K562 (cell line): Measurements from ENCODE around the gene SNAPC5. TPM values are rescaled to one million over a fixed set of nuclear protein-coding genes. Genes with fewer than 3 reads are reported as not detected.

ENCODE experiments used
- BRF2 ChIP-seq: IDR thresholded peaks from 3 replicates; pipeline ENCODE4 v1.6.1; 2011; ENCODE audit warnings: borderline replicate concordance, mild to moderate bottlenecking; ENCODE audit not compliant: insufficient read length, insufficient read depth
- C11orf30 ChIP-seq: fragments of 450-650 bp; IDR thresholded peaks from 2 replicates; pipeline ENCODE4 v1.6.1; 2016; ENCODE audit warnings: low read depth, mild to moderate bottlenecking
- CREB3 ChIP-seq: fragments of 450-650 bp; conservative IDR thresholded peaks from 2 replicates; pipeline ENCODE4 v1.6.1; 2016; ENCODE audit warnings: missing genetic modification characterization, low read depth, mild to moderate bottlenecking, missing compliant biosample characterization, moderate library complexity
- DIDO1 ChIP-seq: fragments of 450-650 bp; IDR thresholded peaks from 2 replicates; pipeline ENCODE4 v1.6.1; 2016; ENCODE audit warnings: low read depth, missing biosample characterization, missing genetic modification characterization
- EP400 ChIP-seq: fragments of 450-650 bp; IDR thresholded peaks from 2 replicates; pipeline ENCODE4 v1.6.1; 2017; ENCODE audit warnings: antibody characterized with exemption, mild to moderate bottlenecking, moderate library complexity
- FOXP4 ChIP-seq: sonication (generic); formaldehyde crosslinking; IDR thresholded peaks from 2 replicates; pipeline ENCODE4 v1.8.0; 2022; ENCODE audit warnings: mild to moderate bottlenecking, missing genetic modification reagents, borderline replicate concordance
- HNRNPUL1 ChIP-seq: fragments of 200-400 bp; formaldehyde crosslinking; IDR thresholded peaks from 2 replicates; pipeline ENCODE4 v1.6.1; 2017; ENCODE audit warnings: low read length
- KLF1 ChIP-seq: fragments of 450-650 bp; IDR thresholded peaks from 2 replicates; pipeline ENCODE4 v1.6.1; 2016; ENCODE audit warnings: missing genetic modification characterization, missing compliant biosample characterization
- NFXL1 ChIP-seq: fragments of 450-650 bp; formaldehyde crosslinking; IDR thresholded peaks from 2 replicates; pipeline ENCODE4 v1.4.0; 2021; ENCODE audit warnings: mild to moderate bottlenecking
- NR4A1 ChIP-seq, 2 experiments: fragments of 250-450 bp in 1 of 2; fragments of 450-650 bp in 1 of 2; sonication (Bioruptor Pico) in 1 of 2; IDR thresholded peaks; 2 replicates each; pipeline versions ENCODE4 v1.4.0 to v1.6.1; 2016 to 2020; ENCODE audit warnings: mild to moderate bottlenecking in 2 of 2, missing compliant biosample characterization in 1 of 2, missing genetic modification characterization in 1 of 2, moderate library complexity in 1 of 2
- RAD21 ChIP-seq, 2 experiments: fragments of 250-450 bp in 1 of 2; fragments of 450-650 bp in 1 of 2; sonication (Bioruptor Pico) in 1 of 2; formaldehyde crosslinking in 1 of 2; IDR thresholded peaks in 1 of 2; conservative IDR thresholded peaks in 1 of 2; 2 replicates each; pipeline versions ENCODE4 v1.4.0 to v1.8.0; 2020 to 2022; ENCODE audit warnings: mild to moderate bottlenecking in 2 of 2, moderate library complexity in 1 of 2
- RBM22 ChIP-seq: fragments of 200-400 bp; formaldehyde crosslinking; IDR thresholded peaks from 2 replicates; pipeline ENCODE4 v1.6.1; 2018; ENCODE audit warnings: low read length, low read depth; ENCODE audit not compliant: poor library complexity, severe bottlenecking
- SUPT5H ChIP-seq: fragments of 450-650 bp; IDR thresholded peaks from 2 replicates; pipeline ENCODE4 v1.6.1; 2016
- TEAD1 ChIP-seq, 2 experiments: fragments of 450-650 bp in 1 of 2; sonication (generic) in 1 of 2; formaldehyde crosslinking; IDR thresholded peaks; 2 replicates each; pipeline versions ENCODE4 v1.4.0 to v1.8.0; 2020 to 2022; ENCODE audit warnings: mild to moderate bottlenecking in 2 of 2, missing genetic modification reagents in 1 of 2
- THRB ChIP-seq: fragments of 450-650 bp; formaldehyde crosslinking; conservative IDR thresholded peaks from 2 replicates; pipeline ENCODE4 v1.4.0; 2022; ENCODE audit warnings: mild to moderate bottlenecking, missing genetic modification characterization
- ZKSCAN1 ChIP-seq: fragments of 150-350 bp; IDR thresholded peaks from 2 replicates; pipeline ENCODE4 v1.6.1; 2016; ENCODE audit warnings: low read depth, low read length
- ZNF133 ChIP-seq: fragments of 250-450 bp; sonication (Bioruptor Pico); IDR thresholded peaks from 2 replicates; pipeline ENCODE4 v1.4.0; 2020; ENCODE audit warnings: mild to moderate bottlenecking
- ZNF280A ChIP-seq: fragments of 450-650 bp; IDR thresholded peaks from 2 replicates; pipeline ENCODE4 v1.6.1; 2018; ENCODE audit warnings: mild to moderate bottlenecking, low read depth; ENCODE audit not compliant: partially characterized antibody
- ZNF77 ChIP-seq: fragments of 250-450 bp; sonication (Bioruptor Pico); IDR thresholded peaks from 2 replicates; pipeline ENCODE4 v1.5.0; 2020
- polyA plus RNA-seq, 8 experiments: library from polyadenylated mRNA; depleted of rRNA in 4 of 8; stranded (reverse) in 5 of 8; unstranded in 3 of 8; fragments of >200 nt; fragmentation: Nextera tagmentation in 2 of 8; fragmentation: Illumina TruSeq in 1 of 8; extraction: Ambion mirVana in 2 of 8; extraction: Trizol in 1 of 8; gene quantifications; 2 replicates each; pipeline versions ENCODE4 v1.2.1 to v1.2.3, GENCODE V29; 2011 to 2014; ENCODE audit warnings: inconsistent platforms in 1 of 8, missing spikeins in 1 of 8
- total RNA-seq, 7 experiments: library from RNA; depleted of rRNA in 6 of 7; stranded (reverse); fragments of >200 nt in 6 of 7; fragmentation: Illumina TruSeq in 2 of 7; extraction: Trizol in 2 of 7; gene quantifications; 2 replicates each; pipeline versions ENCODE4 v1.2.1 to v1.2.3, GENCODE V29; 2011 to 2021; ENCODE audit warnings: low replicate concordance in 1 of 7

SNAPC5 gene
- total and polyA plus RNA-seq, 9 of the 15 experiments (the other 6 are each of a cell fraction or from before 2014, with no cell fraction given) = 52.8 to 155 (median 96.5) TPM

GRCh38 chr15:66498501-66499386, 1.2 kb upstream of the SNAPC5 start (continued):
- no peak for TF ChIP-seq CREB3 (tag)
- TF ChIP-seq SUPT5H = peak; percentile 37
- TF ChIP-seq BRF2 = no peak
- TF ChIP-seq TEAD1 (CRISPR knock-in tag; IDR thresholded peaks at IDR 0.05) = no peak
- no peak for TF ChIP-seq ZNF280A
- TF ChIP-seq HNRNPUL1 = peak; percentile 63; the same call in 1 of the 2 replicates
- TF ChIP-seq KLF1 (tag) = no peak
- no peak for TF ChIP-seq FOXP4
- peak; percentile 48; the same call in 1 of the 2 replicates for TF ChIP-seq NFXL1 (CRISPR knock-in tag)
- TF ChIP-seq ZKSCAN1 = no peak
- TF ChIP-seq RBM22 = peak; percentile 17
- TF ChIP-seq NR4A1 (CRISPR knock-in tag; IDR thresholded peaks at IDR 0.05) = no peak
- TF ChIP-seq NR4A1 (tag; IDR thresholded peaks at IDR 0.05) = 0 out of 2 replicates have a peak, but pooled peaks have one; percentile 16
- no peak for TF ChIP-seq DIDO1 (tag)
- TF ChIP-seq THRB (CRISPR knock-in tag) = 0 out of 2 replicates have a peak, but pooled peaks have one; percentile 2
- TF ChIP-seq ZNF77 (CRISPR knock-in tag) = no peak
- no peak for TF ChIP-seq EP400
- peak; percentile 17; the same call in 1 of the 2 replicates for TF ChIP-seq C11orf30
- no peak for TF ChIP-seq ZNF133
- TF ChIP-seq RAD21 (CRISPR knock-in tag; conservative IDR thresholded peaks at IDR 0.05 in 1 of 2, IDR thresholded peaks at IDR 0.05 in 1 of 2) = peak; percentile 12 to 33; a peak in 1 of 4 replicates
